CD8-positive, alpha-beta memory T cell (primary cell): Measurements from ENCODE around the gene OBP2B. TPM values are rescaled to one million over a fixed set of nuclear protein-coding genes. Genes with fewer than 3 reads are reported as not detected.

ENCODE experiments used
- CTCF ChIA-PET: fragments of 350-600 bp; sonication (Branson Sonifier 250); formaldehyde crosslinking; loops from one replicate; lab custom pipeline; 2021; ENCODE audit warnings: antibody characterized with exemption; lab: Charles Lee
- POLR2A ChIA-PET: fragments of 350-600 bp; sonication (Branson Sonifier 250); formaldehyde crosslinking; loops from one replicate; lab custom pipeline; 2021; ENCODE audit warnings: antibody characterized with exemption; lab: Charles Lee
- DNase-seq, 5 donors: peaks; one replicate each; pipeline versions ENCODE4 v3.0.0 to v3.0.0-alpha.2; 2020 to 2022; ENCODE audit warnings: mixed read lengths in 1 of 5
- H3K27ac ChIP-seq: one replicate; pipeline ENCODE4 v1.7.0; 2013; ENCODE audit warnings: low read depth, mild to moderate bottlenecking, low read length, moderate library complexity
- H3K27me3 ChIP-seq: 2 replicates; pipeline ENCODE4 v1.7.0; 2013; ENCODE audit warnings: low read length, mild to moderate bottlenecking; ENCODE audit not compliant: insufficient read depth, poor library complexity, severe bottlenecking
- H3K36me3 ChIP-seq: 2 replicates; pipeline ENCODE4 v1.7.0; 2013; ENCODE audit warnings: mild to moderate bottlenecking, low read length, moderate library complexity; ENCODE audit not compliant: insufficient read depth
- H3K4me1 ChIP-seq: 2 replicates; pipeline ENCODE4 v1.7.0; 2013; ENCODE audit warnings: mild to moderate bottlenecking, low read length, moderate library complexity; ENCODE audit not compliant: insufficient read depth
- H3K4me3 ChIP-seq: 2 replicates; pipeline ENCODE4 v1.7.0; 2013; ENCODE audit warnings: mild to moderate bottlenecking, low read length
- H3K9me3 ChIP-seq: 2 replicates; pipeline ENCODE4 v1.7.0; 2013; ENCODE audit warnings: mild to moderate bottlenecking, low read length
- H3K27ac Mint-ChIP-seq, 8 donors: one replicate each; pipeline ENCODE4 v1.8.0; 2020 to 2021; ENCODE audit warnings: mixed read lengths in 8 of 8, mild to moderate bottlenecking in 6 of 8, inconsistent platforms in 3 of 8, moderate library complexity in 3 of 8
- H3K27me3 Mint-ChIP-seq, 2 donors: one replicate each; pipeline ENCODE4 v1.8.0; 2020 to 2021; ENCODE audit warnings: mixed read lengths in 2 of 2, mild to moderate bottlenecking in 1 of 2, moderate library complexity in 1 of 2
- H3K36me3 Mint-ChIP-seq, 3 donors: one replicate each; pipeline ENCODE4 v1.8.0; 2020 to 2021; ENCODE audit warnings: mixed read lengths in 3 of 3, inconsistent platforms in 1 of 3, mild to moderate bottlenecking in 1 of 3
- H3K4me1 Mint-ChIP-seq, 3 donors: one replicate each; pipeline ENCODE4 v1.8.0; 2020 to 2021; ENCODE audit warnings: mixed read lengths in 3 of 3, inconsistent platforms in 1 of 3, mild to moderate bottlenecking in 1 of 3
- H3K4me3 Mint-ChIP-seq, 7 donors: one replicate each; pipeline ENCODE4 v1.8.0; 2020 to 2021; ENCODE audit warnings: mixed read lengths in 7 of 7, mild to moderate bottlenecking in 6 of 7, moderate library complexity in 4 of 7, inconsistent platforms in 2 of 7
- H3K9me3 Mint-ChIP-seq, 5 donors: one replicate each; pipeline ENCODE4 v1.8.0; 2020 to 2022; ENCODE audit warnings: mixed read lengths in 5 of 5, mild to moderate bottlenecking in 3 of 5, moderate library complexity in 2 of 5, inconsistent platforms in 1 of 5
- polyA plus RNA-seq: library from polyadenylated mRNA; unstranded; fragments of 300-500 nt; fragmentation: Illumina TruSeq; gene quantifications from one replicate; pipeline ENCODE4 v1.2.3, GENCODE V29; 2021
- total RNA-seq, 2 experiments: library from RNA; stranded (reverse); gene quantifications; one replicate each; pipeline ENCODE4 v1.2.3, GENCODE V29; 2021

OBP2B gene
- total and polyA plus RNA-seq, 3 experiments from 2014 or later: not detected

GRCh38 chr9:133169102-133169501, 39.9 kb downstream of the OBP2B start:
- Mint-ChIP-seq H3K27me3 (peaks cover 0 to 6% of the 10 kb centered on the region in 2 donors), H3K27ac (no peak overlapping the region)

DNA sequence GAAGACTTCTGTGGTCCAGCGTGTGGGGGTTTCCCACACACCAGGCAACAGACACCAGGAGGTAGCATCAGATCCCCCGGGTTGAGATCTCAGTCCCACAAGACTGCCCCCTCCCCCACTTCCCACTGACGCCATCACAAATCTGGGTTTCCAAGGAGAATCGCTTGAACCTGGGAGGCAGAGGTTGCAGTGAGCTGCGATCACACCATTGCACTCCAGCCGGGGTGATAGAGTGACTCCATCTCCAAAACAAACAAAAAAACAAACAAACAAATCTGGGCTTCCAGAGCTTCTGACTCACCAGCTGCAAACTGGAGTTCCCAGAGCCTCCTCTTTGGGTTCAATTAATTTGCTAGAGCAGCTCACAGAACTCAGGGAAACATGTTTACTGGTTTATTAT, 40.6 kb downstream of the OBP2B start:
- peaks cover 0 to 7% (median 0%) of the 10 kb centered on the region in 3 donors for H3K4me1 Mint-ChIP-seq
- Histone ChIP-seq H3K36me3 (no peaks in the 10 kb centered on the region), H3K27ac (no peak overlapping the region), H3K27me3 (no peaks in the 10 kb centered on the region), H3K4me3 (no peak overlapping the region), H3K9me3 (no peaks in the 10 kb centered on the region), H3K4me1 (no peaks in the 10 kb centered on the region)
- peaks cover 0 to 2% (median 0%) of the 10 kb centered on the region in 5 donors for H3K9me3 Mint-ChIP-seq
- no peak for DNase-seq
- H3K4me3 Mint-ChIP-seq: no peak overlapping the region
- no peaks in the 10 kb centered on the region for H3K36me3 Mint-ChIP-seq
- peaks cover 0 to 6% of the 10 kb centered on the region in 2 donors for H3K27me3 Mint-ChIP-seq
- POLR2A ChIA-PET: interaction anchor here (0.7 kb wide), 1 partner anchor 10 kb away, joined by 3 read pairs; no protein-coding TSS in a partner anchor
- CTCF ChIA-PET: interaction anchor here (1.2 to 1.7 kb wide), 3 partner anchors 12 to 25 kb away, joined by 4 to 5 read pairs (median 4); no protein-coding TSS in a partner anchor
- no peak overlapping the region for H3K27ac Mint-ChIP-seq

More at GRCh38 chr9:133169102-133169501, 39.9 kb downstream of the OBP2B start:
- no peaks in the 10 kb centered on the region for H3K9me3 ChIP-seq
- POLR2A ChIA-PET: interaction anchor here (0.7 kb wide), 1 partner anchor 10 kb away, joined by 3 read pairs; no protein-coding TSS in a partner anchor
- H3K27me3 ChIP-seq: no peaks in the 10 kb centered on the region
- no peaks in the 10 kb centered on the region for H3K4me1 ChIP-seq
- Mint-ChIP-seq H3K36me3 (no peaks in the 10 kb centered on the region), H3K4me3 (no peak overlapping the region), H3K9me3 (no peaks in the 10 kb centered on the region), H3K4me1 (peaks cover 0 to 1% (median 0%) of the 10 kb centered on the region in 3 donors)
- CTCF ChIA-PET: no interaction called here
- no peak overlapping the region for H3K4me3 ChIP-seq
- DNase-seq: no peak
- no peaks in the 10 kb centered on the region for H3K36me3 ChIP-seq
- no peak overlapping the region for H3K27ac ChIP-seq

DNA sequence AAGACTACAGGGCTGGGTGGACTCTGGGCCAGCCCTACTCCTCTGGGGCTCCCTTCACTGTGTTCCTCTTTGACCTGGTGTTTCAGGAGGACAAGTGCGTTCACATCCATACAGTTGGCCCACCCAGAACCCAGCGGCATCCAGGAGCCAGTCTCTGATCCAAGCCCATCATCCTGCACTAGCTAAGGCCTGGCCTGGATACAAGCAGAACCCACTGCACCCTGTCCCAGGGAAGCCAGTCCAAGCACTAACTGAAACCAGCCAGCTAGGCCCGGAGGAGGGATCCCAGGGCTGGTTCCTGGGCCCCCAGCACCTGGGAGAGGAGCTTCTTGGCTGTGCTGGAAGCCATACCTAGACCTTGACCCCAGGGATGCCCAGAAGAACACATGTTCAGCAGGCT, 41.3 kb downstream of the OBP2B start:
- H3K36me3 Mint-ChIP-seq: no peaks in the 10 kb centered on the region

GRCh38 chr9:133167096-133167730, 41.8 kb downstream of the OBP2B start:
- Histone ChIP-seq H3K9me3 (no peaks in the 10 kb centered on the region), H3K27me3 (no peaks in the 10 kb centered on the region), H3K4me1 (no peaks in the 10 kb centered on the region), H3K36me3 (no peaks in the 10 kb centered on the region), H3K27ac (no peak overlapping the region), H3K4me3 (no peak overlapping the region)
- ChIA-PET POLR2A (no interaction called here), CTCF (interaction anchor here (1.2 to 1.7 kb wide), 4 partner anchors 9 to 23 kb away, joined by 3 to 5 read pairs (median 4); no protein-coding TSS in a partner anchor)
- DNase-seq: no peak
- Mint-ChIP-seq H3K36me3 (no peaks in the 10 kb centered on the region), H3K9me3 (peaks cover 0 to 2% (median 0%) of the 10 kb centered on the region in 5 donors), H3K27me3 (peaks cover 0 to 4% of the 10 kb centered on the region in 2 donors), H3K4me1 (peaks cover 0 to 7% (median 0%) of the 10 kb centered on the region in 3 donors), H3K4me3 (no peak overlapping the region), H3K27ac (no peak overlapping the region)

More for the DNA sequence above, 41.3 kb downstream of the OBP2B start:
- POLR2A ChIA-PET: no interaction called here
- Histone ChIP-seq H3K36me3 (no peaks in the 10 kb centered on the region), H3K27me3 (no peaks in the 10 kb centered on the region), H3K9me3 (no peaks in the 10 kb centered on the region), H3K4me3 (no peak overlapping the region), H3K27ac (no peak overlapping the region), H3K4me1 (no peaks in the 10 kb centered on the region)
- peaks cover 0 to 6% of the 10 kb centered on the region in 2 donors for H3K27me3 Mint-ChIP-seq
- CTCF ChIA-PET: interaction anchor here (1.2 to 1.7 kb wide), 4 partner anchors 10 to 24 kb away, joined by 3 to 5 read pairs (median 4); no protein-coding TSS in a partner anchor
- DNase-seq: no peak
- H3K9me3 Mint-ChIP-seq: peaks cover 0 to 2% (median 0%) of the 10 kb centered on the region in 5 donors
- H3K4me1 Mint-ChIP-seq: peaks cover 0 to 7% (median 0%) of the 10 kb centered on the region in 3 donors
- H3K4me3 Mint-ChIP-seq: no peak overlapping the region
- H3K27ac Mint-ChIP-seq: no peak overlapping the region

GRCh38 chr9:133166392-133166791, 42.7 kb downstream of the OBP2B start:
- POLR2A ChIA-PET: no interaction called here
- Histone ChIP-seq H3K4me3 (no peak overlapping the region), H3K36me3 (no peaks in the 10 kb centered on the region), H3K4me1 (no peaks in the 10 kb centered on the region), H3K27ac (no peak overlapping the region), H3K27me3 (no peaks in the 10 kb centered on the region), H3K9me3 (no peaks in the 10 kb centered on the region)
- H3K9me3 Mint-ChIP-seq: peaks cover 0 to 2% (median 0%) of the 10 kb centered on the region in 5 donors
- no peaks in the 10 kb centered on the region for H3K36me3 Mint-ChIP-seq
- CTCF ChIA-PET: interaction anchor here (1.3 kb wide), 1 partner anchor 8 kb away, joined by 3 read pairs; no protein-coding TSS in a partner anchor
- H3K4me3 Mint-ChIP-seq: no peak overlapping the region
- H3K27me3 Mint-ChIP-seq: no peaks in the 10 kb centered on the region
- DNase-seq: no peak
- H3K4me1 Mint-ChIP-seq: peaks cover 0 to 7% (median 5%) of the 10 kb centered on the region in 3 donors
- H3K27ac Mint-ChIP-seq: no peak overlapping the region

DNA sequence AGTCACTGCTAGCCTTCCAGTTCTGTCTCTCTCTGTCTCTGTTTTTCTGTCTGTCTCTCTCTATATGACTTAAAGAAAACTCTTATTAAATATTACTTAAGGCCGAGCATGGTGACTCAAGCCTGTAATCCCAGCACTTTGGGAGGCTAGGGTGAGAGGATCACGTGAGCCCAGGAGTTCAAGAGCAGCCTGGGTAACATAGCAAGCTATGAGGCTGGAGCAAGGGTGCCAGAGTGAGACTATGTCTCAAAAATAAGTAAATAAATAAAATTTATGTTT, 43.7 kb downstream of the OBP2B start:
- Histone ChIP-seq H3K36me3 (no peaks in the 10 kb centered on the region), H3K4me3 (no peak overlapping the region), H3K27me3 (no peaks in the 10 kb centered on the region), H3K27ac (no peak overlapping the region), H3K9me3 (no peaks in the 10 kb centered on the region), H3K4me1 (no peaks in the 10 kb centered on the region)
- H3K9me3 Mint-ChIP-seq: peaks cover 0 to 2% (median 0%) of the 10 kb centered on the region in 5 donors
- H3K27ac Mint-ChIP-seq: peak overlapping the region in 1 of 8 donors; percentile 17
- POLR2A ChIA-PET: no interaction called here
- peak in 1 of 5 donors; percentile 8 for DNase-seq
- CTCF ChIA-PET: no interaction called here
- H3K27me3 Mint-ChIP-seq: no peaks in the 10 kb centered on the region
- no peaks in the 10 kb centered on the region for H3K36me3 Mint-ChIP-seq
- H3K4me3 Mint-ChIP-seq: peak overlapping the region in 1 of 7 donors; percentile 56
- peaks cover 2 to 10% (median 10%) of the 10 kb centered on the region in 3 donors for H3K4me1 Mint-ChIP-seq

DNA sequence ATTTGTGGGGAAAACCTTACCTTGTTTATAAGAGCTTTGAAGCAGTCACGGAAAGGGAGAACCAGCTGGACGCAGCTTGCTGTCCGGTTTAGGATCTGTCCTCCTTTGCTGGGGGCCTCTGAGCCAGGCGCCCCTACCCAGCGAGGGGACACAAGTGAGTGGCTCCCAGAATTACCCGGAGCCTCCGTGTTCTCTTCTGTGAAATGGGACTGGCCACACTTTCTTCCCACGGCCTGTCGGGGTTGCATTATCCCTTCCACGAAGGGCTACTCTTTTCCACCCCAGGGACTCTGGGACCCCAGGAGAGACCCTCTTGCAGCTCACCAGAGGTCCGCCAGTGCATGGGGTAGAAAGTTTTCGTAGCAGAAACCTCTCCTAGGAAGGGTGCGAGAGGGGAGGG, 44.9 kb downstream of the OBP2B start:
- no peaks in the 10 kb centered on the region for H3K9me3 ChIP-seq
- no peaks in the 10 kb centered on the region for H3K36me3 Mint-ChIP-seq
- CTCF ChIA-PET: interaction anchor here (1.0 kb wide), 1 partner anchor 11 kb away, joined by 3 read pairs; no protein-coding TSS in a partner anchor
- no peaks in the 10 kb centered on the region for H3K36me3 ChIP-seq
- H3K4me1 ChIP-seq: no peaks in the 10 kb centered on the region
- no peaks in the 10 kb centered on the region for H3K27me3 Mint-ChIP-seq
- peaks cover 0 to 2% (median 0%) of the 10 kb centered on the region in 5 donors for H3K9me3 Mint-ChIP-seq
- peak overlapping the region; percentile 44 for H3K27ac ChIP-seq
- H3K4me1 Mint-ChIP-seq: peaks cover 2 to 10% (median 10%) of the 10 kb centered on the region in 3 donors
- H3K4me3 ChIP-seq: peak overlapping the region; percentile 43
- peak overlapping the region; percentile 32 to 79 (median 69) for H3K4me3 Mint-ChIP-seq
- no peak for DNase-seq
- POLR2A ChIA-PET: no interaction called here
- peak overlapping the region in 1 of 8 donors; percentile 51 for H3K27ac Mint-ChIP-seq
- no peaks in the 10 kb centered on the region for H3K27me3 ChIP-seq
